Esophagus (tissue), 2 donors: ENCODE measurements around the gene TTC12. TPM values are rescaled to one million over a fixed set of nuclear protein-coding genes. Genes with fewer than 3 reads are reported as not detected.

Experiments used
- H3K27ac ChIP-seq, 2 donors: one replicate each; pipeline ENCODE4 v1.5.1; 2013; ENCODE audit warnings: low read depth in 2 of 2, mild to moderate bottlenecking in 2 of 2, inconsistent platforms in 1 of 2, low read length in 1 of 2, moderate library complexity in 1 of 2
- H3K27me3 ChIP-seq, 2 donors: one replicate each; pipeline ENCODE4 v1.6.1; 2013; ENCODE audit warnings: low read length in 2 of 2, control low read depth in 1 of 2, mild to moderate bottlenecking in 1 of 2; ENCODE audit not compliant: insufficient read depth in 2 of 2, control insufficient read depth in 1 of 2
- H3K36me3 ChIP-seq, 2 donors: one replicate each; pipeline ENCODE4 v1.6.1; 2013; ENCODE audit warnings: low read length in 1 of 2; ENCODE audit not compliant: control insufficient read depth in 2 of 2, insufficient read depth in 2 of 2
- H3K4me1 ChIP-seq, 2 donors: one replicate each; pipeline ENCODE4 v1.6.1; 2013; ENCODE audit warnings: low read length in 1 of 2; ENCODE audit not compliant: control insufficient read depth in 2 of 2, insufficient read depth in 2 of 2
- H3K4me3 ChIP-seq, 2 donors: one replicate each; pipeline ENCODE4 v1.5.1; 2013; ENCODE audit warnings: low read length in 2 of 2, mild to moderate bottlenecking in 2 of 2, low read depth in 1 of 2, moderate library complexity in 1 of 2
- H3K9me3 ChIP-seq, 2 donors: one replicate each; pipeline ENCODE4 v1.6.1; 2013; ENCODE audit warnings: mild to moderate bottlenecking in 2 of 2, low read depth in 1 of 2, low read length in 1 of 2, moderate library complexity in 1 of 2; ENCODE audit not compliant: control insufficient read depth in 2 of 2, insufficient read depth in 1 of 2
- WGBS, 2 donors: extraction: QIAGEN DNeasy Blood & Tissue Kit; methylation state at CpG; one replicate each; pipeline ENCODE4 v1.1.7; 2013; 5-methylcytosine and 5-hydroxymethylcytosine counted together
- polyA plus RNA-seq, 2 donors: library from polyadenylated mRNA; stranded (reverse); fragments of 200-250 nt; gene quantifications; one replicate each; pipeline ENCODE4 v1.2.3, GENCODE V29; 2013
- donor health status: healthy with polysubstance abuse.
- donor health status: Bipolar disorder and iron deficiency.

TTC12 gene
- polyA plus RNA-seq, 2 donors = 3.8 to 4.9 TPM

DNA sequence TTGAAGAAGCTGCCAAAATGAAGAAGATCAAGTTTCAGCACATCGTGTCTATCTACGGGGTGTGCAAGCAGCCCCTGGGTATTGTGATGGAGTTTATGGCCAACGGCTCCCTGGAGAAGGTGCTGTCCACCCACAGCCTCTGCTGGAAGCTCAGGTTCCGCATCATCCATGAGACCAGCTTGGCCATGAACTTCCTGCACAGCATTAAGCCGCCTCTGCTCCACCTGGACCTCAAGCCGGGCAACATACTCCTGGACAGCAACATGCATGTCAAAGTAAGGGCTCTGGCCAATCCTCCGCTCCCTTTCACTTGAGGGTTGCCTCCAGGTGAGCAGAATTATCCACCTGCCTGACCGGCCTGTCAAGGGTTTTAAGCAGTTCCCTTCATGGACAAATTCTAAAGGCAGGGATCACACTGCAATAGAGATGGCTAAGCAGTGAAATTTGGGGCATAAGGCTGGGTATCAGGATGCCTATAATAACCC, 79.2 kb downstream of the TTC12 start:
- H3K36me3 ChIP-seq = no peaks in the 10 kb centered on the region
- no peak overlapping the region for H3K4me3 ChIP-seq
- H3K4me1 ChIP-seq = no peaks in the 10 kb centered on the region
- H3K27ac ChIP-seq = no peak overlapping the region
- no peaks in the 10 kb centered on the region for H3K27me3 ChIP-seq
- 75 to 81% methylated on average over 8 of the region's 8 CpGs for WGBS, 2 donors
- H3K9me3 ChIP-seq = no peaks in the 10 kb centered on the region

DNA sequence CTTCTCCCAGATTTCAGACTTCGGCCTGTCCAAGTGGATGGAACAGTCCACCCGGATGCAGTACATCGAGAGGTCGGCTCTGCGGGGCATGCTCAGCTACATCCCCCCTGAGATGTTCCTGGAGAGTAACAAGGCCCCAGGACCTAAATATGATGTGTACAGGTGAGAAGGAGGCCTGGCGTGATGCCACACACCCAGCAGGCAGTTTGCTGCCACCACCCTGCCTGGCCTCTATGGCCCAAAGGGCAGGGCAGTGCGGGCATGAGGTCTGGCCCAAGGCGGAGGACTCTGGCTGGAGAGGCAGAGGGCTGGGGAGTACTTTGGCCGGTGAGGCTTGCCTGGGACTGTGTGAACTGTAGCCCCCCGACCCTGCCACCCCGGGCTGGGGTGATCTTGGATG, 80.5 kb downstream of the TTC12 start:
- WGBS, 2 donors = 86 to 94% methylated on average over 11 of the region's 11 CpGs
- Histone ChIP-seq H3K36me3 (no peaks in the 10 kb centered on the region), H3K27me3 (no peaks in the 10 kb centered on the region), H3K4me1 (no peaks in the 10 kb centered on the region), H3K9me3 (peaks cover 0 to 3% of the 10 kb centered on the region in 2 donors), H3K27ac (no peak overlapping the region), H3K4me3 (no peak overlapping the region)

DNA sequence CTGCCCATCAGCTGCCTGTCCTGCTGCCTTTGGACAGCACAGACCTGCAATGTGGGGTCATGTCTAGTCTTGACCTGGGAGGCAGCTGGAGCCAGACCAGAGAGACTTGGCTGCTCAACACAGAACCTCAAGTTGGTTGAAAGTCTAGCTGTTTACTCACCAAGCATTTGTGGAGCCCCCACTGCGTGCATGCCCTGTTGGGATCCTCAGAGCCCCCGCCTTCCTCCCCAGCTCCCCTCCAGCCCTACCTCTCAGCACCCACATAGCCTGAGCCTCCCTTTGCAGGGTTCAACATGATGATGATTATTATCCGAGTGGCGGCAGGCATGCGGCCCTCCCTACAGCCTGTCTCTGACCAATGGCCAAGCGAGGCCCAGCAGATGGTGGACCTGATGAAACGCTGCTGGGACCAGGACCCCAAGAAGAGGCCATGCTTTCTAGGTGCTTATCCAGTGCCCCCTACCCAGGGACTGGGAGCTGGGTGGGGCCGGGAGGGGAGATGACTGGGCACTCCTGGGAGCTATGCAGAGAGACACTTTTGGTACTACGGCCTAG, 81.5 kb downstream of the TTC12 start:
- no peaks in the 10 kb centered on the region for H3K27me3 ChIP-seq
- H3K27ac ChIP-seq = no peak overlapping the region
- no peaks in the 10 kb centered on the region for H3K4me1 ChIP-seq
- 91 to 95% methylated on average over 9 of the region's 9 CpGs for WGBS, 2 donors
- peaks cover 0 to 3% of the 10 kb centered on the region in 2 donors for H3K9me3 ChIP-seq
- no peaks in the 10 kb centered on the region for H3K36me3 ChIP-seq
- H3K4me3 ChIP-seq = no peak overlapping the region

DNA sequence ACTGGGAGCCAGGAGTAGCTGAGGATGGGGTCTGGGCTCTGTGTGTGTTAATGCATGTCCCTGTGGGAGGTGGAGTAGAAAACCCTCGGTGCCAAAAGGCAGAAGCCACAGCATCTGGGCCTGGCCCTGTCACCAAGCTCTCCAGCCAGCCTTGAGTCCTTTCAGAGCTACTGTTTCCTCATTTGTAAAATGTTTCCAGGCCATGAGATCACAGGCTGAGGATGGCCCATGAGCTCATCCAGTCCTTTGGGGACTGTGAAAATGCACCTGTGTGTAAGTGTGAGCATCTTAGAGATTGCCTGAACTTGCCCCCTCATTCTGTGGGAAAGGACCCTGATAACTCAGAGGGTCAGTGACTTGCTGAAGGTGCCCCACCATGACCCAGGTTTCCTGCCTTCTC, 82.3 kb downstream of the TTC12 start:
- no peaks in the 10 kb centered on the region for H3K27me3 ChIP-seq
- H3K4me3 ChIP-seq = no peak overlapping the region
- no peaks in the 10 kb centered on the region for H3K36me3 ChIP-seq
- peaks cover 0 to 1% of the 10 kb centered on the region in 2 donors for H3K4me1 ChIP-seq
- H3K9me3 ChIP-seq = peaks cover 0 to 3% of the 10 kb centered on the region in 2 donors
- H3K27ac ChIP-seq = no peak overlapping the region
- 70 to 79% methylated on average over 1 of the region's 1 CpG for WGBS, 2 donors

DNA sequence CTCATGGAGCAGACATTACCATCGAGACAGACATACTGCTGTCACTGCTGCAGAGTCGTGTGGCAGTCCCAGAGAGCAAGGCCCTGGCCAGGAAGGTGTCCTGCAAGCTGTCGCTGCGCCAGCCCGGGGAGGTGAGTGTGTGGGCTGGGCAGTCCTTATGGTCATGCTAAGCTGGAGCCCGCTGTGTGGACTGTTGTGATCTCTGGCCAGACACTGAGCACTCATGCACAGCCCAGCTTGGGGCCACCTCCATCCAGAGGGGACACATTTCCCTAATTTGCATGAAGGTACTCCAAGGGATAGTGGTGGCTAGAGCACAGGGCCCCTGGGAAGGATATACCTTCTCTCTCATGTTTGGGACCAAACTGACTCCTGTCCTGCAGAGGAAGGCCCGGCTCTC, 82.8 kb downstream of the TTC12 start:
- 75 to 82% methylated on average over 7 of the region's 7 CpGs for WGBS, 2 donors
- peaks cover 0 to 3% of the 10 kb centered on the region in 2 donors for H3K9me3 ChIP-seq
- H3K27me3 ChIP-seq = no peaks in the 10 kb centered on the region
- H3K27ac ChIP-seq = no peak overlapping the region
- H3K36me3 ChIP-seq = no peaks in the 10 kb centered on the region
- no peak overlapping the region for H3K4me3 ChIP-seq
- peaks cover 0 to 5% of the 10 kb centered on the region in 2 donors for H3K4me1 ChIP-seq

DNA sequence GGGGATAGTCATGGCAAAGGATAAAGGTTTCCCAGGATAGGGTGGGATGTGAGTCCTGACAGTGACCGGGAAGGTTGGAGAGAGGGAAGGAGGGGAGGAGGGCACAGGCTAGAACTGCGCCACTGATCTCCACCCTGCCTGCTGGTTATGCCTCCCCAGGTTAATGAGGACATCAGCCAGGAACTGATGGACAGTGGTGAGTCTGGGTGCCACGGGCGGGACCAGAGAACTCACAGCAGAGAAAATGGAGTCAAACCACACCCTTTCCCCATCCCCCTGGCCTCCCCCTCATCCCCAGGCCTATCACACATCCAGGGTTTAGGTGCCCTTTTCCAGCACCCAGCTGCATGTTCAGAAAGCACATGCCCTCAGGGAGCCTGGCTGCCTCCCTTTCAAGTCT, 83.4 kb downstream of the TTC12 start:
- H3K36me3 ChIP-seq = no peaks in the 10 kb centered on the region
- H3K27me3 ChIP-seq = no peaks in the 10 kb centered on the region
- H3K27ac ChIP-seq = no peak overlapping the region
- 58 to 81% methylated on average over 4 of the region's 4 CpGs for WGBS, 2 donors
- peaks cover 0 to 5% of the 10 kb centered on the region in 2 donors for H3K4me1 ChIP-seq
- peaks cover 0 to 3% of the 10 kb centered on the region in 2 donors for H3K9me3 ChIP-seq
- H3K4me3 ChIP-seq = no peak overlapping the region

GRCh38 chr11:113398669-113399430, 84.5 kb downstream of the TTC12 start:
- H3K4me3 ChIP-seq = no peak overlapping the region
- no peak overlapping the region for H3K27ac ChIP-seq
- peaks cover 0 to 3% of the 10 kb centered on the region in 2 donors for H3K9me3 ChIP-seq
- no peaks in the 10 kb centered on the region for H3K27me3 ChIP-seq
- H3K4me1 ChIP-seq = peaks cover 0 to 5% of the 10 kb centered on the region in 2 donors
- WGBS, 2 donors = 84 to 87% methylated on average over 24 of the region's 24 CpGs
- no peaks in the 10 kb centered on the region for H3K36me3 ChIP-seq

- Histone ChIP-seq H3K27me3 (no peaks in the 10 kb centered on the region), H3K36me3 (no peaks in the 10 kb centered on the region), H3K4me3 (no peak overlapping the region), H3K27ac (no peak overlapping the region), H3K9me3 (peaks cover 0 to 3% of the 10 kb centered on the region in 2 donors), H3K4me1 (peaks cover 3 to 5% of the 10 kb centered on the region in 2 donors)
- 69 to 70% methylated on average over 5 of the region's 5 CpGs for WGBS, 2 donors
These were observed 86.3 kb downstream of the TTC12 start for GRCh38 chr11:113400631-113401230.

DNA sequence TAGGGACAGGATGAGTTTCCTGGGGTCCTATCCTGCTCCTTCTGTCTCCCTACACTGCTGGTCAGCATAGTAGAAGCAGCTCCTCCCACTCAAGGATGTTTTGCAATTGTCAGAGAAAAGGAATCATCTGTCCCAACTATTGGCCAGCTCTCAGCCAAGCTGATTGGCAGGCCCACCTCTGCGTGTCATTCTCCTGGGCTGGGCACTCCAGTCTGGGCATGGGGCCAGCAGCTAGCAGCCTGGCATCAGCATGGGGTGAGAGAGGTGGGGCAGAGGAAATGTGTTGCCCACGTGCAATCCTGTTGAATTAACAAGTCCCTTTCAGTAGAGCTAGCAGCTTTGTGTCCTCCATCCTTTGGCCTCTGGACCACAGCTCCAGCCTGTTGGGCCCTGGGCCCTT, 87.3 kb downstream of the TTC12 start:
- Histone ChIP-seq H3K4me3 (no peak overlapping the region), H3K27ac (no peak overlapping the region)
- WGBS, 2 donors = 3 to 13% methylated on average over 2 of the region's 2 CpGs

More for the DNA sequence above, 87.3 kb downstream of the TTC12 start:
- no peaks in the 10 kb centered on the region for H3K27me3 ChIP-seq
- peaks cover 0 to 3% of the 10 kb centered on the region in 2 donors for H3K9me3 ChIP-seq
- H3K36me3 ChIP-seq = no peaks in the 10 kb centered on the region
- H3K4me1 ChIP-seq = peaks cover 5 to 6% of the 10 kb centered on the region in 2 donors
